Measurements from ENCODE around the gene PHF21A.

The PHF21A gene

GRCh38 chr11:45994371-45995341 is 126.6 kb downstream of the PHF21A start:
- TF ChIP-seq CTCF (IDR thresholded peaks at IDR 0.05; ENCODE audit: borderline replicate concordance, insufficient read depth, low read depth, low read length), result no peak
- H3K4me3 ChIP-seq (ENCODE audit: low read depth, low read length), result no peak overlapping the region

- H3K4me3 ChIP-seq (ENCODE audit: low read depth, low read length), result no peak overlapping the region
- TF ChIP-seq CTCF (IDR thresholded peaks at IDR 0.05; ENCODE audit: borderline replicate concordance, insufficient read depth, low read depth, low read length), result no peak
Observed at GRCh38 chr11:45993531-45994001, 127.7 kb downstream of the PHF21A start.

DNA sequence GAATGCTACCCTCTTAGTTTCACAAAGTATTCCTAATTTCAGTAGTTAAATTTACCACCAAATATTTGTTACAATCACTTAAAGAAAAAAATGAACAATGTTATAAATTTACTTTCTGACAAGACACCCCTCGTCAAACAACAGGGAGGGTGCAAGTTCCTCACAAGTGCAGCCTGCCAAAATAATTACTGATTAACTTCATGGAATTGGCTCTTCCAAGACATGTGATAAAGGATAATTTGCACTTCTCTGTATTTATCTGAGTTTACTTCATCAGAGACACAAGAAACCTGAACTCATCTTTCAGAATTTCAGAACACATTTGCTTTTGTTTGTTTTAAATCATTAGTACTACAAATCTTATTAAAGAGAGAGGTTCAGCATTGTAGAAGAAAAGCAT is 132.3 kb downstream of the PHF21A start:
- no peak overlapping the region for H3K4me3 ChIP-seq (ENCODE audit: low read depth, low read length)
- no peak for TF ChIP-seq CTCF (IDR thresholded peaks at IDR 0.05; ENCODE audit: borderline replicate concordance, insufficient read depth, low read depth, low read length)

DNA sequence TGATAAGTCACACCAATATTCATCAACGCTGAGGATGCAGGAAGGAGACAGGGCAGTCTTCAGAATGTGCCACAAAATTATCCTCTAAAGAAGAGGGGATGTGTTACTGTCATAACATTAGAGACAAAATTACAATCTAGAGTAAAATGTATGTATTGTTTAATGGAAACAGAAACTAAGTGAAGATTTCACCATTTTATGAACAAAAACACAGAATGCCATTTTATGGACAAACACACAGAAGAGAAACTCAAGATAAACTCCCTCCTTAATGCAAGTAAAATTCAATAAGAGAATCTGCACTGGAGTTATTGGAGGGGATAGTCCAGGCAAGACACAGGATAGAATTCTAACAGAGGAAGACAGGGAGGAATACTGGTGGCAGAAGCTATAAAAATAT is 136.0 kb downstream of the PHF21A start:
- H3K4me3 ChIP-seq (ENCODE audit: low read depth, low read length), result no peak overlapping the region
- no peak for TF ChIP-seq CTCF (IDR thresholded peaks at IDR 0.05; ENCODE audit: borderline replicate concordance, insufficient read depth, low read depth, low read length)

DNA sequence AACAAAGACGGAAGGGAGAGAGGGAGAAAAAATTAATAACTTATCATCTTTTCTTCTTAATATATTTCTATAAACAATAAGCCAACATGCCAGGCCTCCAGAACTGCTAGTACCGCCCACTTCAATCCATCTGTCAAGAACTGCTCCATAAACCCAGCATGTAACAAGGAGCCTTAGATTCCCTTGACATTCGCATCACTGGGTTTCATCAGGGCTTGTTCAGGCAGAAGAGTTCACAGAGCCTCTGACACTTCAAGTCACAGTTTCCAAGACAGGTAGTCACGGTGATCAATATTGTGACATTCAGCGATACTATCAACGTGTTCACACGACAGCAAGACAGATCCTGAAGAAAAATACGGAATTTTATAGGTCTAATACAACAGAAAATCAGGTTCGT is 137.1 kb downstream of the PHF21A start:
- no peak overlapping the region for H3K4me3 ChIP-seq (ENCODE audit: low read depth, low read length)
- TF ChIP-seq CTCF (IDR thresholded peaks at IDR 0.05; ENCODE audit: borderline replicate concordance, insufficient read depth, low read depth, low read length), result no peak

GRCh38 chr11:45983471-45983845 is 137.8 kb downstream of the PHF21A start:
- TF ChIP-seq CTCF (IDR thresholded peaks at IDR 0.05; ENCODE audit: borderline replicate concordance, insufficient read depth, low read depth, low read length), result no peak
- H3K4me3 ChIP-seq (ENCODE audit: low read depth, low read length), result no peak overlapping the region

All from GM12875 (cell line).